DND-41 (cell line): ENCODE measurements around the gene ATP1B3.

Source experiments
- ATAC-seq: fragments of 200-7000 bp; cut with Tn5 transposase; 3 replicates; pipeline ENCODE4 v1.9.1; 2021; ENCODE audit warnings: low read depth; ENCODE audit not compliant: insufficient read depth
- DNase-seq: peaks from one replicate; pipeline ENCODE4 v3.0.0-alpha.2; 2020
- H2AFZ ChIP-seq: 2 replicates; pipeline ENCODE4 v1.6.0; 2012; ENCODE audit warnings: low read depth, low read length
- H3K27ac ChIP-seq: 2 replicates; pipeline ENCODE4 v1.5.1; 2012; ENCODE audit warnings: low read length, inconsistent platforms
- H3K27me3 ChIP-seq: fragments of 200-600 bp; sonication (generic); 2 replicates; pipeline ENCODE4 v1.6.0; 2012; ENCODE audit warnings: low read length, mild to moderate bottlenecking, inconsistent platforms; ENCODE audit not compliant: insufficient read depth, poor library complexity
- H3K36me3 ChIP-seq: 2 replicates; pipeline ENCODE4 v1.5.1; 2012; ENCODE audit warnings: low read length, inconsistent platforms; ENCODE audit not compliant: insufficient read depth
- H3K4me1 ChIP-seq: 2 replicates; pipeline ENCODE4 v1.5.1; 2012; ENCODE audit warnings: mild to moderate bottlenecking, low read length; ENCODE audit not compliant: insufficient read depth
- H3K4me2 ChIP-seq: 2 replicates; pipeline ENCODE4 v1.6.0; 2012; ENCODE audit warnings: mild to moderate bottlenecking, moderate library complexity, low read length, inconsistent platforms; ENCODE audit not compliant: insufficient read depth
- H3K4me3 ChIP-seq, 2 experiments: fragments of 200-600 bp in 1 of 2; shearing (Covaris generic) in 1 of 2; 2 replicates each; pipeline ENCODE4 v1.5.1; 2012 to 2016; ENCODE audit warnings: inconsistent platforms in 2 of 2, low read length in 2 of 2, mild to moderate bottlenecking in 2 of 2, low read depth in 1 of 2, moderate library complexity in 1 of 2
- H3K79me2 ChIP-seq: 2 replicates; pipeline ENCODE4 v1.6.0; 2012; ENCODE audit warnings: low read length, inconsistent platforms; ENCODE audit not compliant: insufficient read depth
- H3K9ac ChIP-seq: 2 replicates; pipeline ENCODE4 v1.6.0; 2012; ENCODE audit warnings: low read depth, mild to moderate bottlenecking, inconsistent platforms, low read length, moderate library complexity
- H3K9me3 ChIP-seq: 2 replicates; pipeline ENCODE4 v1.5.1; 2012; ENCODE audit warnings: low read length, moderate library complexity, mild to moderate bottlenecking, inconsistent platforms; ENCODE audit not compliant: insufficient read depth, severe bottlenecking
- H4K20me1 ChIP-seq: 2 replicates; pipeline ENCODE4 v1.6.0; 2012; ENCODE audit warnings: low read length; ENCODE audit not compliant: insufficient read depth
- CTCF ChIP-seq: IDR thresholded peaks from 2 replicates; pipeline ENCODE4 v1.5.1; 2012; ENCODE audit warnings: borderline replicate concordance, low read length, moderate library complexity, mild to moderate bottlenecking; ENCODE audit not compliant: poor library complexity, severe bottlenecking; ENCODE audit errors: extremely low read depth
- EZH2 ChIP-seq: IDR thresholded peaks from 3 replicates; pipeline ENCODE4 v1.6.1; 2012; ENCODE audit warnings: borderline replicate concordance, low read depth, mild to moderate bottlenecking, moderate library complexity, low read length, inconsistent platforms; ENCODE audit not compliant: severe bottlenecking

The ATP1B3 gene

GRCh38 chr3:141851411-141851810 is 25.0 kb upstream of the ATP1B3 start:
- DNase-seq (no peak), ATAC-seq (no peak)
- Histone ChIP-seq H3K36me3 (no peaks in the 10 kb centered on the region), H3K9me3 (no peaks in the 10 kb centered on the region), H3K79me2 (no peaks in the 10 kb centered on the region), H3K9ac (no peak overlapping the region), H3K4me1 (no peaks in the 10 kb centered on the region), H2AFZ (no peak overlapping the region), H3K4me2 (no peak overlapping the region), H3K27me3 (no peaks in the 10 kb centered on the region), H3K4me3 (no peak overlapping the region), H4K20me1 (no peaks in the 10 kb centered on the region), H3K27ac (no peak overlapping the region)
- TF ChIP-seq EZH2 (no peak), CTCF (no peak)

GRCh38 chr3:141853081-141853601 is 23.3 kb upstream of the ATP1B3 start:
- no peak overlapping the region for H3K4me2 ChIP-seq
- no peaks in the 10 kb centered on the region for H3K9me3 ChIP-seq
- no peaks in the 10 kb centered on the region for H3K79me2 ChIP-seq
- H3K4me1 ChIP-seq, result no peaks in the 10 kb centered on the region
- no peak overlapping the region for H2AFZ ChIP-seq
- H3K27ac ChIP-seq, result no peak overlapping the region
- no peaks in the 10 kb centered on the region for H3K27me3 ChIP-seq
- H3K9ac ChIP-seq, result no peak overlapping the region
- DNase-seq (no peak), ATAC-seq (no peak)
- no peaks in the 10 kb centered on the region for H4K20me1 ChIP-seq
- TF ChIP-seq CTCF (no peak), EZH2 (no peak)
- no peak overlapping the region for H3K4me3 ChIP-seq
- no peaks in the 10 kb centered on the region for H3K36me3 ChIP-seq

GRCh38 chr3:141853629-141854168 is 22.7 kb upstream of the ATP1B3 start:
- Histone ChIP-seq H3K27ac (no peak overlapping the region), H3K36me3 (no peaks in the 10 kb centered on the region), H3K4me2 (no peak overlapping the region), H3K27me3 (no peaks in the 10 kb centered on the region), H2AFZ (no peak overlapping the region), H4K20me1 (no peaks in the 10 kb centered on the region), H3K4me3 (no peak overlapping the region), H3K9me3 (no peaks in the 10 kb centered on the region), H3K4me1 (no peaks in the 10 kb centered on the region), H3K9ac (no peak overlapping the region), H3K79me2 (no peaks in the 10 kb centered on the region)
- ATAC-seq (no peak), DNase-seq (no peak)
- TF ChIP-seq EZH2 (no peak), CTCF (no peak)

- DNase-seq (no peak), ATAC-seq (no peak)
- Histone ChIP-seq H3K9me3 (no peaks in the 10 kb centered on the region), H3K27ac (no peak overlapping the region), H3K9ac (no peak overlapping the region), H3K4me2 (no peak overlapping the region), H2AFZ (no peak overlapping the region), H3K79me2 (no peaks in the 10 kb centered on the region), H4K20me1 (no peaks in the 10 kb centered on the region), H3K36me3 (no peaks in the 10 kb centered on the region), H3K4me1 (no peaks in the 10 kb centered on the region), H3K4me3 (no peak overlapping the region), H3K27me3 (no peaks in the 10 kb centered on the region)
- TF ChIP-seq EZH2, result no peak
- no peak for TF ChIP-seq CTCF
Measured at GRCh38 chr3:141854599-141854998, 21.8 kb upstream of the ATP1B3 start.
